ENCODE measurements around the gene ADGRE1. TPM values are rescaled to one million over a fixed set of nuclear protein-coding genes. Genes with fewer than 3 reads are reported as not detected.
"Not testable (repeated sequence)": the region's sequence is repeated elsewhere in the genome, so short reads cannot be mapped to it uniquely, and the experiment has no call there.

ADGRE1 gene
- total RNA-seq, 4 donors from 2014 or later = 0.17 to 0.33 TPM; not detected in 2

- DNase-seq (ENCODE audit: extremely low spot score) = no peak
- Histone ChIP-seq H3K4me3 (no peak overlapping the region), H3K9me3 (no peaks in the 10 kb centered on the region), H3K36me3 (no peaks in the 10 kb centered on the region), H3K27me3 (peaks cover 0 to 31% (median 7%) of the 10 kb centered on the region in 4 donors), H3K27ac (replicated peaks in 1 of 4) (no peak overlapping the region), H3K4me1 (peaks cover 7 to 11% (median 9%) of the 10 kb centered on the region in 4 donors)
- TF ChIP-seq EP300 (IDR thresholded peaks at IDR 0.05) (no peak), CTCF (IDR thresholded peaks at IDR 0.05) (no peak), POLR2AphosphoS5 (IDR thresholded peaks at IDR 0.05) (no peak), POLR2A (IDR thresholded peaks at IDR 0.05; ENCODE audit: low read depth) (no peak)
- WGBS = 60% methylated on average over 9 of the region's 9 CpGs
- intact Hi-C loops (cut with DNase I) = loop anchor here (5.0 kb wide), 1 partner anchor 127 kb away; the partner anchor contains the start of genes GPR108 and TRIP10
These were observed 22.9 kb upstream of the ADGRE1 start for GRCh38 chr19:6864325-6864940.

- Histone ChIP-seq H3K27ac (replicated peaks in 1 of 4) (no peak overlapping the region), H3K27me3 (peaks cover 0 to 43% (median 7%) of the 10 kb centered on the region in 4 donors), H3K9me3 (no peaks in the 10 kb centered on the region), H3K36me3 (no peaks in the 10 kb centered on the region), H3K4me3 (no peak overlapping the region), H3K4me1 (peaks cover 7 to 11% (median 9%) of the 10 kb centered on the region in 4 donors)
- WGBS = 71% methylated on average over 9 of the region's 10 CpGs
- TF ChIP-seq POLR2A (IDR thresholded peaks at IDR 0.05; ENCODE audit: low read depth) = no peak
- no peak for DNase-seq (ENCODE audit: extremely low spot score)
- intact Hi-C loops (cut with DNase I) = no loop called here
These were observed 21.5 kb upstream of the ADGRE1 start for GRCh38 chr19:6865849-6866248.

GRCh38 chr19:6866741-6867151 lies 20.6 kb upstream of the ADGRE1 start:
- no peak for TF ChIP-seq CTCF (IDR thresholded peaks at IDR 0.05)
- TF ChIP-seq EP300 (IDR thresholded peaks at IDR 0.05) = no peak
- TF ChIP-seq POLR2AphosphoS5 (IDR thresholded peaks at IDR 0.05) = no peak
- no peak for TF ChIP-seq POLR2A (IDR thresholded peaks at IDR 0.05; ENCODE audit: low read depth)
- no peak overlapping the region for H3K27ac ChIP-seq (replicated peaks in 1 of 4)
- no peak for DNase-seq (ENCODE audit: extremely low spot score)
- intact Hi-C loops (cut with DNase I) = no loop called here
- H3K27me3 ChIP-seq = peaks cover 0 to 49% (median 7%) of the 10 kb centered on the region in 4 donors
- WGBS = 70% methylated on average over 6 of the region's 6 CpGs
- H3K4me1 ChIP-seq = peaks cover 7 to 11% (median 9%) of the 10 kb centered on the region in 4 donors
- H3K36me3 ChIP-seq = no peaks in the 10 kb centered on the region
- H3K4me3 ChIP-seq = no peak overlapping the region
- H3K9me3 ChIP-seq = no peaks in the 10 kb centered on the region

- H3K27me3 ChIP-seq = peaks cover 0 to 49% (median 5%) of the 10 kb centered on the region in 4 donors
- H3K9me3 ChIP-seq = no peaks in the 10 kb centered on the region
- no peak for DNase-seq (ENCODE audit: extremely low spot score)
- WGBS = 6% methylated on average over 4 of the region's 4 CpGs
- no peak overlapping the region for H3K4me3 ChIP-seq
- H3K36me3 ChIP-seq = no peaks in the 10 kb centered on the region
- no peak for TF ChIP-seq EP300 (IDR thresholded peaks at IDR 0.05)
- TF ChIP-seq POLR2A (IDR thresholded peaks at IDR 0.05; ENCODE audit: low read depth) = no peak
- no peak for TF ChIP-seq CTCF (IDR thresholded peaks at IDR 0.05)
- peaks cover under 1% of the 10 kb centered on the region in 4 donors for H3K4me1 ChIP-seq
- intact Hi-C loops (cut with DNase I) = no loop called here
- no peak overlapping the region for H3K27ac ChIP-seq (replicated peaks in 1 of 4)
These were observed 19.0 kb upstream of the ADGRE1 start for GRCh38 chr19:6868351-6868750.

- DNase-seq (ENCODE audit: extremely low spot score); H3K4me3 ChIP-seq; H3K27ac ChIP-seq (replicated peaks in 1 of 4); intact Hi-C loops (cut with DNase I); H3K4me1 ChIP-seq; H3K36me3 ChIP-seq; H3K9me3 ChIP-seq: not testable (repeated sequence)
- WGBS = 88% methylated on average over 22 of the region's 22 CpGs
- H3K27me3 ChIP-seq = peaks cover 0 to 42% (median 2%) of the 10 kb centered on the region in 4 donors
These were observed 18.1 kb upstream of the ADGRE1 start for GRCh38 chr19:6869151-6869882.

Data from esophagus muscularis mucosa (tissue), 4 donors.